BLaER1 treated with 17β-estradiol and CSF1 and Interleukin-3, amounts not matched to agents 10 nM and 100 nM (cell line): ENCODE measurements around the gene ABITRAM.
A peak's percentile ranks its signal among the peaks of the same experiment; 100 is the strongest.
"Not testable (repeated sequence)": the region's sequence is repeated elsewhere in the genome, so short reads cannot be mapped to it uniquely, and the experiment has no call there.

Source experiments
- H3K27ac ChIP-seq, 11 experiments: shearing (Covaris generic); formaldehyde crosslinking; 2 replicates each; pipeline ENCODE4 v1.8.1; 2022
- H3K27me3 ChIP-seq, 11 experiments: shearing (Covaris generic); formaldehyde crosslinking; 2 replicates each; pipeline ENCODE4 v1.8.1; 2022
- H3K36me3 ChIP-seq, 11 experiments: shearing (Covaris generic); formaldehyde crosslinking; 2 replicates each; pipeline ENCODE4 v1.8.1; 2022
- H3K4me1 ChIP-seq, 10 experiments: shearing (Covaris generic); formaldehyde crosslinking; 2 replicates each; pipeline ENCODE4 v1.8.1; 2022
- H3K4me2 ChIP-seq, 11 experiments: shearing (Covaris generic); formaldehyde crosslinking; 2 replicates each; pipeline ENCODE4 v1.8.1; 2022
- H3K4me3 ChIP-seq, 10 experiments: shearing (Covaris generic); formaldehyde crosslinking; 2 replicates each; pipeline ENCODE4 v1.8.1; 2022
- H3K9ac ChIP-seq, 11 experiments: shearing (Covaris generic); formaldehyde crosslinking; 2 replicates each; pipeline ENCODE4 v1.8.1; 2022
- H3K9me3 ChIP-seq, 11 experiments: shearing (Covaris generic); formaldehyde crosslinking; replicated peaks in 1 of 11; 2 replicates each; pipeline ENCODE4 v1.8.1; 2022
- H4K20me1 ChIP-seq, 11 experiments: shearing (Covaris generic); formaldehyde crosslinking; 2 replicates each; pipeline ENCODE4 v1.8.1; 2022
- Cebpa-rat ChIP-seq, 11 experiments: shearing (Covaris generic); IDR thresholded peaks; 2 replicates each; pipeline ENCODE4 v1.8.1; 2022

Gene ABITRAM

DNA sequence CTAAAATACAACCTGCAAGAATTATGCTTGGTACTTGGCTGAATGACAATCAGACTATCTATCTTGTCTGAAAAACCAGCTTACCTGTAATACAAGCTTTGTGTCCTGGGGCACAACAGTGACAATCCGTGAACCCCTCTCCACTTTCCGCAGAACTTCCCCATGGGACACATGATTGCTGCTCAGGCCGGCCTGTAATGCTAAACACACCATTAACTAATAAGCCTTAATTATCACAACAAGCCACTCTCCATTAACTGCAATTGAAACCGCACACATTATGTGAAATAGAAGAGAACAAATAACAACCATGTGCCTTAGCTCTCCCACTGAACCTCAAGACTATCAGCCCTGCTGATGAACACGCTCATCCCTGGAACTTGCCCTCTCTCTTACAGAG is 34.0 kb upstream of the ABITRAM start:
- Histone ChIP-seq H3K4me3 (no peak overlapping the region), H3K36me3 (peaks cover 84 to 100% (median 96%) of the 10 kb centered on the region in 11 experiments), H3K27me3 (no peaks in the 10 kb centered on the region), H3K4me1 (no peaks in the 10 kb centered on the region), H3K4me2 (no peak overlapping the region), H3K9ac (no peak overlapping the region), H3K9me3 (no peaks in the 10 kb centered on the region), H3K27ac (no peak overlapping the region), H4K20me1 (no peaks in the 10 kb centered on the region)
- no peak for TF ChIP-seq Cebpa-rat (IDR thresholded peaks at IDR 0.05)

DNA sequence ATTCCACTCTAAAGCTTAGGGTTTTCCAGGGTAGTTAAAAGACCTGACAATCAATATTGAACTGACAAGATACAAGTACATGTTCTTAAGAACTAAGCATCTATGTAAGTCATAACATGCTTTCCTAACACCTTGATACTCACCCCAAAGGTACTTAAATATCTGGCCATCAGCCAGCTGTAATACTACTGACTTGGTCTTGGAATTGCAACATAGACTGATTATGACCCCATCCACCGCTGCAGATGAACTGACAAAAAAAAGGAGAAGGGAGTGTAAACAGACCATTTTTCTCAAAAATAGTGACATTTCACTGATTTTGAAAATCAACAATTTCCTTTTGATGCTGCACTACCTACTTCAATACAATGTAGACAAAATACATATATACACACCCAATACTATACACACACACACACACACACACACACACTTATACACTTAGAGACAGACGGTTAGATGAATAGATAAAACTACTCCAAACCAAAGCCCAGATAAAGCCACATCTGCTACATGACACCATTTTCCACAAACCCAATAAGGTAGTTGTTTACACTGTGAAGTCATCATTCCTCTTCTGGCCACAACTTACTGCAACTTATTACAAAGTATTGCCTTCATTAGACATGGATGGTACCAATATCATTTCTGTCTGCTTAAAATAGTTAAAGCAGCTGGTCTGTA is 30.6 kb upstream of the ABITRAM start:
- Histone ChIP-seq H3K36me3 (peaks cover 84 to 100% (median 96%) of the 10 kb centered on the region in 11 experiments), H3K27ac (no peak overlapping the region), H3K27me3 (no peaks in the 10 kb centered on the region), H3K4me3 (no peak overlapping the region), H3K4me2 (no peak overlapping the region), H3K9me3 (no peaks in the 10 kb centered on the region), H4K20me1 (no peaks in the 10 kb centered on the region), H3K9ac (no peak overlapping the region), H3K4me1 (no peaks in the 10 kb centered on the region)
- TF ChIP-seq Cebpa-rat (IDR thresholded peaks at IDR 0.05): no peak

DNA sequence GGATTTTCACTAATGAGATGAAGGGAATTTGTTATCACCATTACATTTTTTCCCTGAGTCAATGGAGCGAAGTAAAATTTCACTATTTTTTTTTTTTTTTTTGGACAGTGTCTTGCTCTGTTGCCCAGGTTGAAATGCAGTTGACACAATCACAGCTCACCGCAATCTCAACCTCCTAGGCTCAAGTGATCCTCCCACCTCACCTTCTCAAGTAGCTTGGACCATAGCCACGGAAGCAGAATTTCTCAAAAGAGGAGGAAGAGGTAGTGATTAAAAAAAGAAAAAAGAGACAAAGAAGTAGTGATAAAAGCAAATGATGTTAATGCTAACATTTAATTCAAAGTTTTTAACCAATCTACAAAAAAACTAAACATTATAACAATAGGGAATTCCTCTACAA is 30.0 kb upstream of the ABITRAM start:
- H3K36me3 ChIP-seq: peaks cover 86 to 100% (median 96%) of the 10 kb centered on the region in 11 experiments
- H3K27ac ChIP-seq: no peak overlapping the region
- no peak overlapping the region for H3K4me2 ChIP-seq
- H3K4me1 ChIP-seq: no peaks in the 10 kb centered on the region
- no peaks in the 10 kb centered on the region for H3K27me3 ChIP-seq
- H3K4me3 ChIP-seq: no peak overlapping the region
- H3K9ac ChIP-seq: no peak overlapping the region
- H3K9me3 ChIP-seq: no peaks in the 10 kb centered on the region
- TF ChIP-seq Cebpa-rat (IDR thresholded peaks at IDR 0.05): no peak
- H4K20me1 ChIP-seq: no peaks in the 10 kb centered on the region

DNA sequence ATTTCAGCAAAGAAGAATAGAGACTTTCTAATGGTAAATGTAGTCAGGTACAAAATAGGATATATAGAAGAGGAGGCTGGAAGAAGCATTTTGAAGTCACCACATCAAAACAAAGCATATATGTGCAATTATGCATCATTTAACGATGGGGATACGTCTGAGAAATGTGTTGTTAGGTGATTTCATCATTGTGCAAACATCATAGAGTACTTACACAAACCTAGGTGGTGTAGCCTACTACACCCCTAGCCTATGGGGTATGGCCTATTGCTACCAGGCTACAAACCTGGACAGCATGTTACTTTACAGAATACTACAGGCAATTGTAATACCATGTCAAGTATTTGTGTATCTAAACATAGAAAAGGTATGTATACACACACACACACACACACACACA is 28.7 kb upstream of the ABITRAM start:
- Histone ChIP-seq H4K20me1 (no peaks in the 10 kb centered on the region), H3K9me3 (no peaks in the 10 kb centered on the region), H3K36me3 (peaks cover 88 to 100% (median 95%) of the 10 kb centered on the region in 11 experiments), H3K4me1 (no peaks in the 10 kb centered on the region), H3K4me2 (no peak overlapping the region), H3K27me3 (no peaks in the 10 kb centered on the region), H3K4me3 (no peak overlapping the region), H3K9ac (no peak overlapping the region), H3K27ac (no peak overlapping the region)
- TF ChIP-seq Cebpa-rat (IDR thresholded peaks at IDR 0.05): no peak

DNA sequence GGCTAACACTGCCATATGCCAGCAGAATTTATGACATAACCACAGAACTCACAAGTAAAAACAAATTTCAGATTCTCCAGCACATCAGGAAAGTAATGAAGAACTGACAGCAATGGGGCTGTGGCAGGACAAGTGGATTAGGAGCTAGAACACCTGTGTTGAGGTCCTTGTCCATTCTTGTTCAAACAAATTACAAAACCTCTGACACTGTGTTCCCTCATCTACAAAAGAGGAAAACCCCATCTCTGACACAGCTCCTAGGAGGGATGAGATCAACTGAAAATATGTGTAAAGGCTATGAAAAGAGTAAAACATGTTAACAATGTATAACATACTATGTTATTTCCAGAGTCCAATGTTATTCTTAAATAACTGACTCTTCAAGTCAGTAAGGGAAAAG is 23.8 kb upstream of the ABITRAM start:
- H3K9me3 ChIP-seq: no peaks in the 10 kb centered on the region
- peaks cover 86 to 98% (median 93%) of the 10 kb centered on the region in 11 experiments for H3K36me3 ChIP-seq
- H4K20me1 ChIP-seq: no peaks in the 10 kb centered on the region
- no peaks in the 10 kb centered on the region for H3K27me3 ChIP-seq
- H3K27ac ChIP-seq: no peak overlapping the region
- H3K4me2 ChIP-seq: no peak overlapping the region
- H3K4me1 ChIP-seq: no peaks in the 10 kb centered on the region
- H3K4me3 ChIP-seq: no peak overlapping the region
- H3K9ac ChIP-seq: no peak overlapping the region
- no peak for TF ChIP-seq Cebpa-rat (IDR thresholded peaks at IDR 0.05)

DNA sequence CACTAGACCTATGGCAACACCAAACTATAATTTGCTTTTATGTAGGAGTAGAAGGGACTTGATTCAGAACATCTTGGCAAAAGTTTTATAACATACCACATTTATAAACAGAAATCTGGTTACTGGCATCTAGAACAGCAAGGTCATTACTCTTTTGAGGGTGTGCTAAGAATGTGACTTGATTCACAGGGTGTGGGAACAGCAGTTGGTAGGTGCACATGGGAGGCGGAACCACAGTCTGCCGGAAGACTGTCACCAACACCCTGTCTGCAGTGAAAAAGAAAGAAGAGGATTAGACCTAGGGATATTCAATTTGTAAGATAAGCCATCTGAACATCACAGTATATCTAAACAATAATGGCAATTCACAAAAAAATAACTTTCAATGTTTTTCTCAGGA is 23.3 kb upstream of the ABITRAM start:
- H3K36me3 ChIP-seq: peaks cover 85 to 98% (median 92%) of the 10 kb centered on the region in 11 experiments
- no peaks in the 10 kb centered on the region for H3K27me3 ChIP-seq
- H4K20me1 ChIP-seq: no peaks in the 10 kb centered on the region
- H3K4me1 ChIP-seq: no peaks in the 10 kb centered on the region
- no peaks in the 10 kb centered on the region for H3K9me3 ChIP-seq
- no peak overlapping the region for H3K4me2 ChIP-seq
- TF ChIP-seq Cebpa-rat (IDR thresholded peaks at IDR 0.05): no peak
- H3K27ac ChIP-seq: no peak overlapping the region
- H3K4me3 ChIP-seq: no peak overlapping the region
- H3K9ac ChIP-seq: no peak overlapping the region

DNA sequence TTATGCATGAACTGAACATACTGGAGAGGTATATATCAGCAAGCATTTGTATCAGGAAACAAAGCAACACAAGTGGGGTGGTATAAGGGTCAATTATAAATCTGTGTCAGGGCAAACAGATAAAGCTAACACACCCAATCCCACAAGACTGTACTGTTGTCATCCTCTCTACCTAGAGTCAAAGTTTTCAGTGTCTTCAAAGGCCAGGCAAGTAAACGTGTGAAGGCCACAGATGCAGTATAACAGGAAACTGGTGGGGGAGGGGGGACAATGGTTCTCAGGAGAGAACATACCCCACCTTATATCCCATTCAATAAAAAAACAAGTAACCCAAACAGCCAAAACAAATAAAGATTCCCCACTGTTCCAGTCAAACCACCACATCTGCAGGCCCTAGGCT is 22.4 kb upstream of the ABITRAM start:
- no peak for TF ChIP-seq Cebpa-rat (IDR thresholded peaks at IDR 0.05)
- H4K20me1 ChIP-seq: no peaks in the 10 kb centered on the region
- peaks cover 80 to 98% (median 90%) of the 10 kb centered on the region in 11 experiments for H3K36me3 ChIP-seq
- H3K4me3 ChIP-seq: no peak overlapping the region
- H3K27ac ChIP-seq: peak overlapping the region in 1 of 11 experiments; percentile 14; a peak in 1 of 22 replicates
- H3K4me1 ChIP-seq: no peaks in the 10 kb centered on the region
- no peaks in the 10 kb centered on the region for H3K27me3 ChIP-seq
- H3K9ac ChIP-seq: no peak overlapping the region
- H3K4me2 ChIP-seq: no peak overlapping the region
- H3K9me3 ChIP-seq: no peaks in the 10 kb centered on the region

DNA sequence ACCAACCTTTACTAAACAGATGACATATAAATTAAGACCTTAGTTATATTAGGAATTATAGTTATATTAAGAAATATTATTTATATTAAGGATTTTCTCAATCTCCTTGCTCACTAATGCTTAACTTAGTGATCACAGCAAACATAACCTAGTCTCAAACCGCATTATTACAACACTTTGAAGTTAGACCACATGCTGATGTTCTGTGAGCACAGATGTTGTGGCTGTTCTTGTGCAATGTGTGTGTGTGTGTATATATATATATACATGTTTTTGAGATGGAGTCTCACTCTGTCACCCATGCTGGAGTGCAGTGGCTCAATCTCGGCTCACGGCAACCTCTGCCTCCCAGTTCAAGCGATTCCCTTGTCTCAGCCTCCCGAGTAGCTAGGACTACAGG is 20.8 kb upstream of the ABITRAM start:
- H3K27ac ChIP-seq: peak overlapping the region in 2 of 11 experiments; percentile 15 to 39; a peak in 3 of 22 replicates
- H3K4me3 ChIP-seq: no peak overlapping the region
- H4K20me1 ChIP-seq: no peaks in the 10 kb centered on the region
- 0 out of 22 replicates have a peak, but pooled peaks of 1 of the 11 experiments have one; percentile 23 for TF ChIP-seq Cebpa-rat (IDR thresholded peaks at IDR 0.05)
- peaks cover 79 to 98% (median 90%) of the 10 kb centered on the region in 11 experiments for H3K36me3 ChIP-seq
- H3K9me3 ChIP-seq: no peaks in the 10 kb centered on the region
- no peaks in the 10 kb centered on the region for H3K4me1 ChIP-seq
- no peak overlapping the region for H3K9ac ChIP-seq
- H3K27me3 ChIP-seq: no peaks in the 10 kb centered on the region
- no peak overlapping the region for H3K4me2 ChIP-seq

DNA sequence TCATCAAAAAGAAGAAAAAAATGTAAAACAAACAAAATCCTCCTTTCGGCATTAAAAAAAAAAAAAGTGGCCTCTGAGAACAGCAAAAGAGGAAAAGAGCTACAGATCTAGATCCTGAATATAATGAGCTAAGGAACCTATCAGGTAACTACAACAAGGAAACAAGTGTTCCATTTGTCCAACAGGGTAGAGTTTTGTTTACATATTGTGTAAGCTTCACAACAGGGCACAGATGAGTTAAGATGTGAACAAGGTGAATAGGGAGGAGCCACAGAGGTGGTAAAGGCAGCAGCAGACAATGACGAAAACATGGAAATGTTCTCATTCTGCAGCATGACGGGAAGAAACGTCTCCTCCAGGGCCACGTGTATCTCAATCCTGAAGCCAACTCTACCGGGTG is 14.7 kb upstream of the ABITRAM start:
- Histone ChIP-seq H3K27me3 (no peaks in the 10 kb centered on the region), H3K9me3 (no peaks in the 10 kb centered on the region), H3K36me3 (peaks cover 73 to 99% (median 97%) of the 10 kb centered on the region in 11 experiments), H4K20me1 (no peaks in the 10 kb centered on the region; a peak in 1 of 22 replicates), H3K4me1 (no peaks in the 10 kb centered on the region), H3K27ac (no peak overlapping the region), H3K4me2 (no peak overlapping the region), H3K9ac (no peak overlapping the region), H3K4me3 (no peak overlapping the region)
- no peak for TF ChIP-seq Cebpa-rat (IDR thresholded peaks at IDR 0.05)

DNA sequence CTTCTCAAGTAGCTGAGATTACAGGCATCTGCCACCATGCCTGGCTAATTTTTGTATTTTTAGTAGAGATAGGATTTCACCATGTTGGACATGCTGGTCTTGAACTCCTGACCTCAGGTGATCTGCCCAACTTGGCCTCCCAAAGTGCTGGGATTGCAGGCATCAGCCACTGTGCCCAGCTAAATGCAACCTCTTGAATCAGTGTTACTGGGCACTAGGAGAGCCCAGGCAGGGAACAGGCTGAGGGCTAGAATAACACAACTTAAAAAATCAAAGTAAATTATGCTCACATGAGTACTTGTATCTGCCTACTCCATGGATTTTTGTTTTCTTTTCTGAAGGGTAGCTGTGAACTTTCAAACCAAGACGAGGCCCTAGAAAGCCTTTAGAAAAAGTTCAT is 13.8 kb upstream of the ABITRAM start:
- not testable (repeated sequence) for H3K4me1 ChIP-seq, H3K9me3 ChIP-seq, H3K27ac ChIP-seq, H3K9ac ChIP-seq, H3K4me2 ChIP-seq, H4K20me1 ChIP-seq, H3K4me3 ChIP-seq, H3K27me3 ChIP-seq
- H3K36me3 ChIP-seq: peaks cover 73 to 99% (median 97%) of the 10 kb centered on the region in 11 experiments
